ENCODE data around the gene HTR1A. TPM values are rescaled to one million over a fixed set of nuclear protein-coding genes. Genes with fewer than 3 reads are reported as not detected.

The HTR1A gene
- total and polyA plus RNA-seq, 2 of the 8 experiments (the other 6 are each of a cell fraction or from before 2014, with no cell fraction given): 4.7 to 6.5 TPM

- no peak for TF ChIP-seq PHF8 (conservative IDR thresholded peaks at IDR 0.05; ENCODE audit: low read depth, low read length)
- TF ChIP-seq MAX (IDR thresholded peaks at IDR 0.05): no peak
- TF ChIP-seq SIRT6 (IDR thresholded peaks at IDR 0.05; ENCODE audit: low read length): no peak
- no peak for TF ChIP-seq E2F6 (IDR thresholded peaks at IDR 0.05)
Measured at GRCh38 chr5:63935103-63935502, 27.1 kb downstream of the HTR1A start (continued).
